ENCODE measurements around the gene PRKCH.

The PRKCH gene

GRCh38 chr14:61321385-61322010 is at the start of gene PRKCH:
Gene PRKCH, plus strand, starts transcription at chr14:61321579. Its CDS starts 523 bp downstream, at chr14:61322102.
- no peak for TF ChIP-seq CTCF (IDR thresholded peaks at IDR 0.05; ENCODE audit: low read depth, low read length)
- DNase-seq (ENCODE audit: extremely low read depth, low read depth), result no peak

GRCh38 chr14:61277232-61277631 is 44.1 kb upstream of the PRKCH start:
- no peak for TF ChIP-seq CTCF (IDR thresholded peaks at IDR 0.05; ENCODE audit: low read depth, low read length)
- DNase-seq (ENCODE audit: extremely low read depth, low read depth), result no peak

- no peak for DNase-seq (ENCODE audit: extremely low read depth, low read depth)
- no peak for TF ChIP-seq CTCF (IDR thresholded peaks at IDR 0.05; ENCODE audit: low read depth, low read length)
These were observed 43.6 kb upstream of the PRKCH start for GRCh38 chr14:61277784-61278183.

- TF ChIP-seq CTCF (IDR thresholded peaks at IDR 0.05; ENCODE audit: low read depth, low read length), result no peak
These were observed 42.3 kb upstream of the PRKCH start for GRCh38 chr14:61279082-61279481.

GRCh38 chr14:61280092-61280525 is 41.3 kb upstream of the PRKCH start:
- no peak for DNase-seq (ENCODE audit: extremely low read depth, low read depth)
- no peak for TF ChIP-seq CTCF (IDR thresholded peaks at IDR 0.05; ENCODE audit: low read depth, low read length)

More at GRCh38 chr14:61279082-61279481, 42.3 kb upstream of the PRKCH start:
- DNase-seq (ENCODE audit: extremely low read depth, low read depth), result no peak

GRCh38 chr14:61280526-61281185 is 40.7 kb upstream of the PRKCH start:
- TF ChIP-seq CTCF (IDR thresholded peaks at IDR 0.05; ENCODE audit: low read depth, low read length), result peak; percentile 24
- no peak for DNase-seq (ENCODE audit: extremely low read depth, low read depth)

GRCh38 chr14:61281186-61281947 is 40.0 kb upstream of the PRKCH start, which contains the start of gene TMEM30B:
Gene TMEM30B, minus strand, starts transcription at chr14:61281338. Its CDS starts 191 bp downstream, at chr14:61281147.
- DNase-seq (ENCODE audit: extremely low read depth, low read depth), result no peak
- TF ChIP-seq CTCF (IDR thresholded peaks at IDR 0.05; ENCODE audit: low read depth, low read length), result no peak

Measured in AG09319 (cell line).